H1 (cell line): ENCODE measurements around the gene CISH. TPM values are rescaled to one million over a fixed set of nuclear protein-coding genes. Genes with fewer than 3 reads are reported as not detected.

Experiments used
- CHD1 ChIP-seq: IDR thresholded peaks from 2 replicates; pipeline ENCODE4 v1.6.1; 2012; ENCODE audit warnings: low read depth, low read length, improper control_type of control experiment
- KDM4A ChIP-seq: IDR thresholded peaks from one replicate; pipeline ENCODE4 v1.7.1; 2012; ENCODE audit warnings: low read depth, mild to moderate bottlenecking, moderate library complexity, low read length, inconsistent platforms; ENCODE audit not compliant: severe bottlenecking
- KDM5A ChIP-seq: fragments of 200-600 bp; IDR thresholded peaks from 2 replicates; pipeline ENCODE4 v1.7.1; 2012; ENCODE audit warnings: mild to moderate bottlenecking, low read length, inconsistent platforms, mixed read lengths
- NANOG ChIP-seq: IDR thresholded peaks from 2 replicates; pipeline ENCODE4 v1.6.1; 2011; ENCODE audit warnings: low read length, low read depth, mild to moderate bottlenecking, inconsistent platforms; ENCODE audit not compliant: insufficient read depth, poor library complexity, severe bottlenecking
- RNF2 ChIP-seq: fragments of 200-900, 300-1000 bp; sonication (generic); IDR thresholded peaks from 2 replicates; pipeline ENCODE4 v1.7.1; 2016; ENCODE audit warnings: borderline replicate concordance, low read depth, mild to moderate bottlenecking, antibody characterized with exemption, low read length; ENCODE audit not compliant: poor library complexity, severe bottlenecking; ENCODE audit errors: missing control alignments
- RXRA ChIP-seq: IDR thresholded peaks from 2 replicates; pipeline ENCODE4 v1.6.1; 2011; ENCODE audit warnings: low read depth, mild to moderate bottlenecking, low read length, moderate library complexity; ENCODE audit not compliant: insufficient read depth
- SUZ12 ChIP-seq: fragments of 200-600 bp; sonication (generic); IDR thresholded peaks from 2 replicates; pipeline ENCODE4 v1.6.1; 2012; ENCODE audit warnings: mild to moderate bottlenecking, inconsistent platforms, low read length, moderate library complexity, mixed read lengths
- TCF12 ChIP-seq: IDR thresholded peaks from 2 replicates; pipeline ENCODE4 v1.6.1; 2011; ENCODE audit warnings: low read depth, mild to moderate bottlenecking, low read length
- polyA plus RNA-seq, 7 experiments: library from polyadenylated mRNA; depleted of rRNA in 3 of 7; stranded (reverse) in 5 of 7; unstranded in 2 of 7; fragments of >200 nt in 5 of 7; fragments of 200-250 nt in 2 of 7; gene quantifications; 1 replicate in 5 of 7; 2 replicates in 1 of 7; 4 replicates in 1 of 7; pipeline versions ENCODE4 v1.2.1 to v1.2.3, GENCODE V29; 2011 to 2013; ENCODE audit warnings: missing spikeins in 2 of 7, mixed read lengths in 2 of 7
- total RNA-seq: library from RNA; stranded (reverse); fragmentation: NEBNext Ultra II Directional; extraction: Animal tissue kit (Norgen Biotek cat#: 25700); gene quantifications from 2 replicates; pipeline ENCODE4 v1.2.1, GENCODE V29; 2021
- TF ChIP-seq, protein P1 (sequence below): fragments of 300-600 bp; sonication (generic); IDR thresholded peaks from 2 replicates; pipeline ENCODE4 v1.7.1; 2012; ENCODE audit warnings: low read length, moderate library complexity, mild to moderate bottlenecking, inconsistent platforms; ENCODE audit not compliant: insufficient replicate concordance

The CISH gene
- total and polyA plus RNA-seq, 2 of the 8 experiments (the other 6 are each of a cell fraction or from before 2014, with no cell fraction given): 1.9 to 2.2 TPM

DNA sequence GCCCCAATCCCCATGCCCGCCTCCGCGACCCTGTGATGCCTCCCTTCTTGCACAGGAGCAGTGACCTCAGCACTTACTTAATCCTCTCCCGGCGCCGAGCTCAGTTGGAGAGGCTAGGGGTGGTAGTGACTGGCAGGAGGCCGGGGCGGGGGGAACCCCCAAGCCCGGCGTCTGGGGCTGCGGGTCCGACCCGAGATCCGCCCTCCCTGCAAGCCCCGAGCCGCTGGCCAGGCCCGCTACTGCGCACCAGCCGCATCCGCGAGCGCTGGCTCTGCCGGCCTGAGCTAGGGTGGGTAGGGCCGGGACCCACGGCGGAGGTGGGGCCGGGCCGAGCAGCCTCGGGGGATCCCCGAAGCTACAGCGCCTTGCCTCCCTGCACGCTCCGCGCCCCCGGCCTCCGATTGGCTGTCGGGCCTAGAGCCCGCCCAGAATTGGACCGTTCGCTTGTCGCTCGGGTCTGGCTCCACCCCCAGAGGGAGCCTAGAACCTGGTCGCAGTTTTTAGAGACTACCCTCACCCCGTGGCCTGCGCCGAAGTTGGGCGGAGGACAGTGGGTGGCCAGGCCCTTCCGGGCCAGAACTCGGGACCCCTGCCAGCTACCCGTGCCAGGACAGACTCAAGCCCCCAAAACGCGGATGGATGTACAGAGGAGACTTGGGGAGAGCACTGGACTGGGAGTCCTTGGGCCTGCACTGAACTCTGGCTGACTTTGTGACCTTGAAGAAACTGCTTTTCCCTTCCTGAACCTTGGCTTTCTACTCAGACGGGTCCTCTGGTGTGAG lies 44.0 kb downstream of the CISH start, which contains the start of gene C3orf18 (continued):
- TF ChIP-seq, protein P1, sequence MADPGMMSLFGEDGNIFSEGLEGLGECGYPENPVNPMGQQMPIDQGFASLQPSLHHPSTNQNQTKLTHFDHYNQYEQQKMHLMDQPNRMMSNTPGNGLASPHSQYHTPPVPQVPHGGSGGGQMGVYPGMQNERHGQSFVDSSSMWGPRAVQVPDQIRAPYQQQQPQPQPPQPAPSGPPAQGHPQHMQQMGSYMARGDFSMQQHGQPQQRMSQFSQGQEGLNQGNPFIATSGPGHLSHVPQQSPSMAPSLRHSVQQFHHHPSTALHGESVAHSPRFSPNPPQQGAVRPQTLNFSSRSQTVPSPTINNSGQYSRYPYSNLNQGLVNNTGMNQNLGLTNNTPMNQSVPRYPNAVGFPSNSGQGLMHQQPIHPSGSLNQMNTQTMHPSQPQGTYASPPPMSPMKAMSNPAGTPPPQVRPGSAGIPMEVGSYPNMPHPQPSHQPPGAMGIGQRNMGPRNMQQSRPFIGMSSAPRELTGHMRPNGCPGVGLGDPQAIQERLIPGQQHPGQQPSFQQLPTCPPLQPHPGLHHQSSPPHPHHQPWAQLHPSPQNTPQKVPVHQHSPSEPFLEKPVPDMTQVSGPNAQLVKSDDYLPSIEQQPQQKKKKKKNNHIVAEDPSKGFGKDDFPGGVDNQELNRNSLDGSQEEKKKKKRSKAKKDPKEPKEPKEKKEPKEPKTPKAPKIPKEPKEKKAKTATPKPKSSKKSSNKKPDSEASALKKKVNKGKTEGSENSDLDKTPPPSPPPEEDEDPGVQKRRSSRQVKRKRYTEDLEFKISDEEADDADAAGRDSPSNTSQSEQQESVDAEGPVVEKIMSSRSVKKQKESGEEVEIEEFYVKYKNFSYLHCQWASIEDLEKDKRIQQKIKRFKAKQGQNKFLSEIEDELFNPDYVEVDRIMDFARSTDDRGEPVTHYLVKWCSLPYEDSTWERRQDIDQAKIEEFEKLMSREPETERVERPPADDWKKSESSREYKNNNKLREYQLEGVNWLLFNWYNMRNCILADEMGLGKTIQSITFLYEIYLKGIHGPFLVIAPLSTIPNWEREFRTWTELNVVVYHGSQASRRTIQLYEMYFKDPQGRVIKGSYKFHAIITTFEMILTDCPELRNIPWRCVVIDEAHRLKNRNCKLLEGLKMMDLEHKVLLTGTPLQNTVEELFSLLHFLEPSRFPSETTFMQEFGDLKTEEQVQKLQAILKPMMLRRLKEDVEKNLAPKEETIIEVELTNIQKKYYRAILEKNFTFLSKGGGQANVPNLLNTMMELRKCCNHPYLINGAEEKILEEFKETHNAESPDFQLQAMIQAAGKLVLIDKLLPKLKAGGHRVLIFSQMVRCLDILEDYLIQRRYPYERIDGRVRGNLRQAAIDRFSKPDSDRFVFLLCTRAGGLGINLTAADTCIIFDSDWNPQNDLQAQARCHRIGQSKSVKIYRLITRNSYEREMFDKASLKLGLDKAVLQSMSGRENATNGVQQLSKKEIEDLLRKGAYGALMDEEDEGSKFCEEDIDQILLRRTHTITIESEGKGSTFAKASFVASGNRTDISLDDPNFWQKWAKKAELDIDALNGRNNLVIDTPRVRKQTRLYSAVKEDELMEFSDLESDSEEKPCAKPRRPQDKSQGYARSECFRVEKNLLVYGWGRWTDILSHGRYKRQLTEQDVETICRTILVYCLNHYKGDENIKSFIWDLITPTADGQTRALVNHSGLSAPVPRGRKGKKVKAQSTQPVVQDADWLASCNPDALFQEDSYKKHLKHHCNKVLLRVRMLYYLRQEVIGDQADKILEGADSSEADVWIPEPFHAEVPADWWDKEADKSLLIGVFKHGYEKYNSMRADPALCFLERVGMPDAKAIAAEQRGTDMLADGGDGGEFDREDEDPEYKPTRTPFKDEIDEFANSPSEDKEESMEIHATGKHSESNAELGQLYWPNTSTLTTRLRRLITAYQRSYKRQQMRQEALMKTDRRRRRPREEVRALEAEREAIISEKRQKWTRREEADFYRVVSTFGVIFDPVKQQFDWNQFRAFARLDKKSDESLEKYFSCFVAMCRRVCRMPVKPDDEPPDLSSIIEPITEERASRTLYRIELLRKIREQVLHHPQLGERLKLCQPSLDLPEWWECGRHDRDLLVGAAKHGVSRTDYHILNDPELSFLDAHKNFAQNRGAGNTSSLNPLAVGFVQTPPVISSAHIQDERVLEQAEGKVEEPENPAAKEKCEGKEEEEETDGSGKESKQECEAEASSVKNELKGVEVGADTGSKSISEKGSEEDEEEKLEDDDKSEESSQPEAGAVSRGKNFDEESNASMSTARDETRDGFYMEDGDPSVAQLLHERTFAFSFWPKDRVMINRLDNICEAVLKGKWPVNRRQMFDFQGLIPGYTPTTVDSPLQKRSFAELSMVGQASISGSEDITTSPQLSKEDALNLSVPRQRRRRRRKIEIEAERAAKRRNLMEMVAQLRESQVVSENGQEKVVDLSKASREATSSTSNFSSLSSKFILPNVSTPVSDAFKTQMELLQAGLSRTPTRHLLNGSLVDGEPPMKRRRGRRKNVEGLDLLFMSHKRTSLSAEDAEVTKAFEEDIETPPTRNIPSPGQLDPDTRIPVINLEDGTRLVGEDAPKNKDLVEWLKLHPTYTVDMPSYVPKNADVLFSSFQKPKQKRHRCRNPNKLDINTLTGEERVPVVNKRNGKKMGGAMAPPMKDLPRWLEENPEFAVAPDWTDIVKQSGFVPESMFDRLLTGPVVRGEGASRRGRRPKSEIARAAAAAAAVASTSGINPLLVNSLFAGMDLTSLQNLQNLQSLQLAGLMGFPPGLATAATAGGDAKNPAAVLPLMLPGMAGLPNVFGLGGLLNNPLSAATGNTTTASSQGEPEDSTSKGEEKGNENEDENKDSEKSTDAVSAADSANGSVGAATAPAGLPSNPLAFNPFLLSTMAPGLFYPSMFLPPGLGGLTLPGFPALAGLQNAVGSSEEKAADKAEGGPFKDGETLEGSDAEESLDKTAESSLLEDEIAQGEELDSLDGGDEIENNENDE: no peak
- no peak for TF ChIP-seq NANOG
- no peak for TF ChIP-seq SUZ12
- no peak for TF ChIP-seq KDM5A
- TF ChIP-seq CHD1: no peak
- TF ChIP-seq RNF2: no peak
- TF ChIP-seq RXRA: no peak
- TF ChIP-seq KDM4A: peak; percentile 90
- no peak for TF ChIP-seq TCF12
